GM12878 (cell line): ENCODE data around the gene PPP4R4. TPM values are rescaled to one million over a fixed set of nuclear protein-coding genes. Genes with fewer than 3 reads are reported as not detected.
"Not testable (repeated sequence)": the region's sequence is repeated elsewhere in the genome, so short reads cannot be mapped to it uniquely, and the experiment has no call there.

Source experiments
- ATAC-seq: fragments of 200-7000 bp; cut with Tn5 transposase; 3 replicates; pipeline ENCODE4 v1.9.1; 2020; ENCODE audit warnings: mild to moderate bottlenecking, moderate library complexity
- BruUV-seq: library from RNA; stranded (reverse); fragments of 400-500 nt; replicated peaks from 2 replicates; lab custom pipeline; 2021; lab: Mats Ljungman, UMichigan
- CTCF ChIA-PET: fragments of 300-600 bp; sonication (Branson Sonifier 250); formaldehyde crosslinking; extraction: SDS; loops from one replicate; lab custom pipeline; 2021; ENCODE audit warnings: inconsistent platforms; lab: Yijun Ruan, JAX
- POLR2A ChIA-PET: fragments of 350-600 bp; formaldehyde crosslinking; extraction: SDS; loops from one replicate; lab custom pipeline; 2021; ENCODE audit warnings: inconsistent platforms; lab: Charles Lee
- RAD21 ChIA-PET: fragments of 300-600 bp; sonication (Branson Sonifier 250); formaldehyde crosslinking; loops from one replicate; lab custom pipeline; 2023; ENCODE audit warnings: antibody characterized with exemption; ENCODE audit not compliant: unreplicated experiment; lab: Charles Lee
- SMC1A ChIA-PET: fragments of 300-600 bp; sonication (Branson Sonifier 250); formaldehyde crosslinking; loops from one replicate; lab custom pipeline; 2023; ENCODE audit not compliant: unreplicated experiment, uncharacterized antibody; lab: Charles Lee
- DNase-seq: peaks from one replicate; pipeline ENCODE4 v3.0.0-alpha.2; 2011; ENCODE audit warnings: low read depth, low spot score
- FAIRE-seq: peaks from 3 replicates; lab custom pipeline; 2011; peaks lifted over from hg19 to GRCh38; lab: Jason Lieb, UNC
- H2AFZ ChIP-seq: 2 replicates; pipeline ENCODE4 v1.6.0; 2011; ENCODE audit warnings: low read depth, low read length, control low read depth; ENCODE audit not compliant: control insufficient read depth
- H3K27ac ChIP-seq: 2 replicates; pipeline ENCODE4 v1.5.1; 2011; ENCODE audit warnings: control low read depth; ENCODE audit not compliant: control insufficient read depth, insufficient read depth
- H3K27me3 ChIP-seq, 2 experiments: replicated peaks in 1 of 2; 2 replicates each; pipeline versions ENCODE4 v1.6.0 to v1.6.1; 2011; ENCODE audit warnings: low read length in 1 of 2; ENCODE audit not compliant: control insufficient read depth in 2 of 2, insufficient read depth in 2 of 2
- H3K36me3 ChIP-seq, 2 experiments: 2 replicates each; pipeline ENCODE4 v1.5.1; 2011; ENCODE audit warnings: low read length in 1 of 2; ENCODE audit not compliant: control insufficient read depth in 2 of 2, insufficient read depth in 2 of 2
- H3K4me1 ChIP-seq: 2 replicates; pipeline ENCODE4 v1.6.1; 2011; ENCODE audit warnings: mild to moderate bottlenecking, low read length, moderate library complexity, mixed read lengths; ENCODE audit not compliant: control insufficient read depth, insufficient read depth
- H3K4me2 ChIP-seq: 2 replicates; pipeline ENCODE4 v1.6.0; 2011; ENCODE audit warnings: control low read depth; ENCODE audit not compliant: control insufficient read depth, insufficient read depth
- H3K4me3 ChIP-seq: fragments of 200-600 bp; sonication (generic); 2 replicates; pipeline ENCODE4 v1.5.1; 2016
- H3K79me2 ChIP-seq: 2 replicates; pipeline ENCODE4 v1.6.0; 2011; ENCODE audit warnings: low read length; ENCODE audit not compliant: control insufficient read depth, insufficient read depth
- H3K9ac ChIP-seq: 2 replicates; pipeline ENCODE4 v1.8.0; 2011; ENCODE audit warnings: low read length, control low read depth, mixed read lengths; ENCODE audit not compliant: control insufficient read depth, insufficient read depth
- H3K9me3 ChIP-seq: replicated peaks from 3 replicates; pipeline ENCODE4 v1.5.1; 2011; ENCODE audit warnings: mild to moderate bottlenecking, low read length; ENCODE audit not compliant: control insufficient read depth, insufficient read depth
- H4K20me1 ChIP-seq: 2 replicates; pipeline ENCODE4 v1.6.0; 2011; ENCODE audit not compliant: control insufficient read depth, insufficient read depth
- SPI1 ChIP-seq: IDR thresholded peaks from 2 replicates; pipeline ENCODE4 v1.6.1; 2011; ENCODE audit warnings: low read depth, mild to moderate bottlenecking, low read length, moderate library complexity, borderline replicate concordance; ENCODE audit not compliant: insufficient read depth
- YY1 ChIP-seq: IDR thresholded peaks from 2 replicates; pipeline ENCODE4 v1.6.1; 2011; ENCODE audit warnings: low read depth, mild to moderate bottlenecking, low read length
- WGBS: methylation state at CpG from one replicate; pipeline ENCODE4 v1.1.6; 2016; ENCODE audit warnings: low lambda C conversion rate; ENCODE audit not compliant: insufficient replicate concordance, insufficient coverage; ENCODE audit errors: missing lambda C conversion rate; 5-methylcytosine and 5-hydroxymethylcytosine counted together
- in situ Hi-C: fragments of 300-500 bp; cut with MboI; formaldehyde crosslinking; loops from 9 replicates; pipeline ENCODE4 v1.14.3; 2018; ENCODE audit warnings: mixed read lengths
- intact Hi-C: fragments of 100-400 bp; cut with micrococcal nuclease; formaldehyde crosslinking; loops from one replicate; pipeline ENCODE4 v1.14.2; 2022; ENCODE audit not compliant: unreplicated experiment
- polyA plus RNA-seq, 11 experiments: library from polyadenylated mRNA; depleted of rRNA in 4 of 11; unstranded in 6 of 11; stranded (reverse) in 5 of 11; fragments of >200 nt; fragmentation: Nextera tagmentation in 4 of 11; fragmentation: Illumina TruSeq in 1 of 11; extraction: Ambion mirVana in 4 of 11; extraction: Trizol in 1 of 11; gene quantifications; 1 replicate in 1 of 11; 2 replicates in 10 of 11; pipeline versions ENCODE4 v1.2.1 to v1.2.3, GENCODE V29; 2011 to 2016; ENCODE audit warnings: inconsistent platforms in 2 of 11, missing spikeins in 2 of 11, low read depth in 1 of 11
- total RNA-seq, 4 experiments: library from RNA; depleted of rRNA in 3 of 4; stranded (reverse); fragments of >200 nt in 3 of 4; fragmentation: Illumina TruSeq in 1 of 4; extraction: Trizol in 1 of 4; gene quantifications; 2 replicates each; pipeline versions ENCODE4 v1.2.1 to v1.2.3, GENCODE V29; 2013 to 2021

PPP4R4 gene
- total and polyA plus RNA-seq, 10 of the 15 experiments (the other 5 are each of a cell fraction or from before 2014, with no cell fraction given), result 0.01 to 0.13 (median 0.08) TPM; not detected in 4

DNA sequence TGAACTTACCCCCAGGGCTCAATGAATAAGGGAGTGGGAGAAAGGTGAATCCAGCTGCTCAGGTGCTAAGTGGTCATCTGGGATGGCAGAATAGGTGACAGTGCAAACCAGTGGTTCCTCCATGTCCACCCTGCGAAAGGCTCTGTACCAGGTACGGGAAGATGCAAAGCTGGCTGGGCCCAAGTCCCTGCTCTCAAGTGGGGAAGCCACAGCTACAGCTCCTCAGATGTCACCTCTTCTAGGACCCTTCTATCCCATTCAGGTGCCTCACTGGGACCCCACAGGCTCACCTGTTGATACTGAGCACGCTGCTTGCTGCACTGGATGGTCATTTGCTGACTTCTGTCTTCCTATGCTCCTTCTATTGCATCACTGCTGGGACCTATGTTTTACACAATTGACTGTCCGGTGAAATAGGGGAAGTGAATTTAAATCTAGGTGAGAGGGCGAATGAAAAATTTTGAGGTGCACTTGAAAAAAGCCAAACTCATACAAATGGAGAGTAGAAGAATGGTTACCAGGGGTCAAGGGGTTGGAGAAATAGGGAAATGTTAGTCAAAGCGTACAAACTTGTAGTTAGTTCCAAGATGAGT lies 20.3 kb upstream of the PPP4R4 start:
- intact Hi-C loops (no loop called here), in situ Hi-C loops (no loop called here)
- ATAC-seq (no peak), DNase-seq (no peak), FAIRE-seq (no peak)
- H4K20me1 ChIP-seq, result no peaks in the 10 kb centered on the region
- WGBS, result 13% methylated on average over 6 of the region's 6 CpGs
- H3K27me3 ChIP-seq, result no peaks in the 10 kb centered on the region; a peak in 1 of 4 replicates
- no peak overlapping the region for H3K9ac ChIP-seq
- H2AFZ ChIP-seq, result no peak overlapping the region
- peak; percentile 61 for TF ChIP-seq SPI1
- TF ChIP-seq YY1, result no peak
- H3K79me2 ChIP-seq, result no peaks in the 10 kb centered on the region
- H3K27ac ChIP-seq, result no peak overlapping the region
- no peaks in the 10 kb centered on the region; the same call in 1 of the 3 replicates for H3K9me3 ChIP-seq
- no peaks in the 10 kb centered on the region for H3K36me3 ChIP-seq
- ChIA-PET RAD21 (no interaction called here), CTCF (no interaction called here), POLR2A (no interaction called here), SMC1A (no interaction called here)
- no peaks in the 10 kb centered on the region for H3K4me1 ChIP-seq
- H3K4me2 ChIP-seq, result no peak overlapping the region
- no peak overlapping the region for H3K4me3 ChIP-seq
- no TSS peak for BruUV-seq

DNA sequence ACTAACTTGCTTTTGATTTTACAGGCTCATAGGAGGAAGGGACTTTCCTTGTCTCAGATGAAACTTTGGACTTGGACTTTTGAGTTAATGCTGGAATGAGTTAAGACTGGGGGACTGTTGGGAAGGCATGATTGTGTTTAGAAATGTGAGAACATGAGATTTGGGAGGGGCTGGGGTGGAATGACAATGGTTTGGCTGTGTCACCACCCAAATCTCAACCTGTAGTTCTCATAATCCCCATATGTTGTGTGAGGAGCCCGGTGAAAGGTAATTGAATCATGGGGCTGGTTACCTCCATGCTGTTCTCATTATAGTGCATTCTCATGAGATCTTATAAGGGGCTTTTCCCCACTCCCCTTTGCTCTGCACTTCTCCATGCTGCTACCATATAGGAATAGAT lies 18.0 kb upstream of the PPP4R4 start:
- RAD21 ChIA-PET, H3K27ac ChIP-seq, H3K9me3 ChIP-seq, H3K4me2 ChIP-seq, H3K4me3 ChIP-seq, FAIRE-seq, intact Hi-C loops, H3K27me3 ChIP-seq, H3K79me2 ChIP-seq, POLR2A ChIA-PET, H3K36me3 ChIP-seq, CTCF ChIA-PET, H3K9ac ChIP-seq, H4K20me1 ChIP-seq, SMC1A ChIA-PET, H2AFZ ChIP-seq, BruUV-seq, H3K4me1 ChIP-seq, in situ Hi-C loops, DNase-seq, ATAC-seq: not testable (repeated sequence)
- WGBS, result 91% methylated on average over 1 of the region's 1 CpG
